OCI-LY7 (cell line): Measurements from ENCODE around the gene TBCEL. TPM values are rescaled to one million over a fixed set of nuclear protein-coding genes. Genes with fewer than 3 reads are reported as not detected.

Experiments
- BruUV-seq: library from RNA; stranded (reverse); fragments of 400-500 nt; replicated peaks from 2 replicates; lab custom pipeline; 2021; lab: Mats Ljungman, UMichigan
- CTCF ChIA-PET: fragments of 300-600 bp; sonication (Branson Sonifier 250); formaldehyde crosslinking; loops from one replicate; lab custom pipeline; 2022; ENCODE audit warnings: antibody characterized with exemption; ENCODE audit not compliant: unreplicated experiment; lab: Charles Lee
- POLR2A ChIA-PET: fragments of 300-600 bp; sonication (Branson Sonifier 250); formaldehyde crosslinking; loops from one replicate; lab custom pipeline; 2022; ENCODE audit warnings: antibody characterized with exemption; lab: Charles Lee
- DNase-seq: peaks from one replicate; pipeline ENCODE4 v3.0.0-alpha.2; 2015; ENCODE audit warnings: low spot score
- H2AFZ ChIP-seq: fragments of 200-600 bp; sonication (generic), shearing (Covaris generic); 2 replicates; pipeline ENCODE4 v1.6.1; 2014; ENCODE audit warnings: mild to moderate bottlenecking, antibody characterized with exemption, low read length, moderate library complexity
- H3K27ac ChIP-seq: fragments of 200-600 bp; sonication (generic); 2 replicates; pipeline ENCODE4 v1.5.1; 2014; ENCODE audit warnings: mixed run types, low read depth, mild to moderate bottlenecking, moderate library complexity, low read length, inconsistent platforms; ENCODE audit not compliant: poor library complexity, severe bottlenecking
- H3K36me3 ChIP-seq: fragments of 200-600 bp; sonication (generic); 2 replicates; pipeline ENCODE4 v1.6.1; 2014; ENCODE audit warnings: mild to moderate bottlenecking, antibody characterized with exemption, low read length, moderate library complexity, mixed read lengths; ENCODE audit not compliant: insufficient read depth
- H3K4me1 ChIP-seq: fragments of 200-600 bp; sonication (generic); 2 replicates; pipeline ENCODE4 v1.5.1; 2014; ENCODE audit warnings: mild to moderate bottlenecking, low read length; ENCODE audit not compliant: insufficient read depth, poor library complexity, severe bottlenecking
- H3K4me2 ChIP-seq: fragments of 200-600 bp; sonication (generic); 2 replicates; pipeline ENCODE4 v1.6.1; 2014; ENCODE audit warnings: mild to moderate bottlenecking, low read length
- H3K4me3 ChIP-seq: fragments of 200-600 bp; sonication (generic); 2 replicates; pipeline ENCODE4 v1.5.1; 2014; ENCODE audit warnings: mild to moderate bottlenecking, low read depth, low read length; ENCODE audit not compliant: poor library complexity, severe bottlenecking
- H3K79me2 ChIP-seq: fragments of 200-600 bp; sonication (generic); 2 replicates; pipeline ENCODE4 v1.6.1; 2016; ENCODE audit warnings: low read depth, mild to moderate bottlenecking, low read length, moderate library complexity, mixed read lengths; ENCODE audit not compliant: insufficient read depth
- H3K9me2 ChIP-seq: fragments of 200-600 bp; sonication (generic); 2 replicates; pipeline ENCODE4 v1.6.1; 2016; ENCODE audit warnings: mild to moderate bottlenecking, low read length, mixed read lengths; ENCODE audit not compliant: insufficient read depth
- H3K9me3 ChIP-seq: fragments of 200-600 bp; sonication (generic); 2 replicates; pipeline ENCODE4 v1.6.1; 2014; ENCODE audit warnings: mild to moderate bottlenecking, mixed run types, low read length, mixed read lengths
- H4K20me1 ChIP-seq: fragments of 200-600 bp; sonication (generic); 2 replicates; pipeline ENCODE4 v1.6.1; 2014; ENCODE audit warnings: mild to moderate bottlenecking, antibody characterized with exemption, low read length, moderate library complexity, mixed read lengths; ENCODE audit not compliant: insufficient read depth
- CTCF ChIP-seq: fragments of 200-600 bp; sonication (generic); conservative IDR thresholded peaks from 2 replicates; pipeline ENCODE4 v1.5.1; 2014; ENCODE audit warnings: mild to moderate bottlenecking, antibody characterized with exemption, low read length, moderate library complexity, mixed read lengths
- EZH2phosphoT487 ChIP-seq: fragments of 200-600 bp; sonication (generic); IDR thresholded peaks from 2 replicates; pipeline ENCODE4 v1.6.1; 2018; ENCODE audit warnings: low read depth, borderline replicate concordance, mild to moderate bottlenecking, mixed run types, antibody characterized with exemption, low read length, moderate library complexity, mixed read lengths
- intact Hi-C: fragments of 100-400 bp; cut with micrococcal nuclease; formaldehyde crosslinking; loops from one replicate; pipeline ENCODE4 v1.10.0; 2022; ENCODE audit not compliant: unreplicated experiment
- total RNA-seq, 2 experiments: library from RNA; depleted of rRNA in 1 of 2; stranded (reverse); fragments of >200 nt in 1 of 2; shearing (Covaris generic) in 1 of 2; gene quantifications; 2 replicates each; pipeline ENCODE4 v1.2.3, GENCODE V29; 2014 to 2022

The TBCEL gene
- total RNA-seq, 2 experiments from 2014 or later = 13.0 to 17.1 TPM

GRCh38 chr11:120985718-120986569, 38.0 kb upstream of the TBCEL start:
- Histone ChIP-seq H3K9me3 (no peaks in the 10 kb centered on the region), H3K4me2 (no peak overlapping the region), H3K9me2 (no peaks in the 10 kb centered on the region), H3K4me1 (no peaks in the 10 kb centered on the region), H4K20me1 (no peaks in the 10 kb centered on the region), H3K27ac (no peak overlapping the region), H3K79me2 (no peaks in the 10 kb centered on the region), H3K36me3 (no peaks in the 10 kb centered on the region), H2AFZ (no peak overlapping the region), H3K4me3 (no peak overlapping the region)
- no TSS peak for BruUV-seq
- intact Hi-C loops = no loop called here
- TF ChIP-seq CTCF = no peak
- no peak for TF ChIP-seq EZH2phosphoT487
- no peak for DNase-seq
- ChIA-PET CTCF (no interaction called here), POLR2A (interaction anchor here (0.6 to 0.7 kb wide), 3 partner anchors 58 to 279 kb away, joined by 3 to 4 read pairs (median 3); no protein-coding TSS in a partner anchor)

GRCh38 chr11:120988603-120989002, 35.3 kb upstream of the TBCEL start:
- H3K9me2 ChIP-seq = no peaks in the 10 kb centered on the region
- intact Hi-C loops = no loop called here
- H3K36me3 ChIP-seq = no peaks in the 10 kb centered on the region
- H3K4me3 ChIP-seq = no peak overlapping the region
- H3K4me2 ChIP-seq = no peak overlapping the region
- H3K27ac ChIP-seq = no peak overlapping the region
- POLR2A ChIA-PET = no interaction called here
- TF ChIP-seq EZH2phosphoT487 (no peak), CTCF (no peak)
- no peaks in the 10 kb centered on the region for H3K4me1 ChIP-seq
- DNase-seq = no peak
- no peaks in the 10 kb centered on the region for H3K79me2 ChIP-seq
- CTCF ChIA-PET = no interaction called here
- H3K9me3 ChIP-seq = no peaks in the 10 kb centered on the region
- H4K20me1 ChIP-seq = no peaks in the 10 kb centered on the region
- no TSS peak for BruUV-seq
- no peak overlapping the region for H2AFZ ChIP-seq
